Measurements from ENCODE around the gene SPIRE2.

Gene SPIRE2

GRCh38 chr16:89915303-89916232 is 87.3 kb downstream of the SPIRE2 start:
- DNase-seq (ENCODE audit: low read depth) = no peak

GRCh38 chr16:89917773-89918452 is 89.6 kb downstream of the SPIRE2 start:
- peak; percentile 63 for DNase-seq (ENCODE audit: low read depth)

GRCh38 chr16:89918453-89919347 is 90.4 kb downstream of the SPIRE2 start, which contains the start of gene MC1R:
MC1R (plus strand) TSS chr16:89918862; CDS start chr16:89919259, 397 bp downstream.
- no peak for DNase-seq (ENCODE audit: low read depth)

GRCh38 chr16:89919535-89920406 is 91.5 kb downstream of the SPIRE2 start:
- DNase-seq (ENCODE audit: low read depth) = no peak

GRCh38 chr16:89920723-89921122 is 92.4 kb downstream of the SPIRE2 start:
- no peak for DNase-seq (ENCODE audit: low read depth)
